HepG2 (cell line): ENCODE data around the gene CDC42EP1.
"Not testable (repeated sequence)": the region's sequence is repeated elsewhere in the genome, so short reads cannot be mapped to it uniquely, and the experiment has no call there.

Source experiments
- CTCF ChIP-seq: sonication (generic); formaldehyde crosslinking; IDR thresholded peaks from 2 replicates; pipeline ENCODE4 v1.5.0; 2020; ENCODE audit warnings: mild to moderate bottlenecking, missing genetic modification reagents, moderate library complexity
- ZNF274 ChIP-seq: sonication (generic); formaldehyde crosslinking; IDR thresholded peaks from 2 replicates; pipeline ENCODE4 v1.5.1; 2020; ENCODE audit warnings: mild to moderate bottlenecking, missing genetic modification reagents

- not testable (repeated sequence) for TF ChIP-seq CTCF (CRISPR knock-in tag); ZNF274
Observed at GRCh38 chr22:37539790-37540189, 20.5 kb upstream of the CDC42EP1 start.
